HG02938 (cell line): Measurements from ENCODE around the gene LCE1D.

Source experiments
- ATAC-seq: cut with Tn5 transposase; IDR thresholded peaks from one replicate; pipeline ENCODE4 v1.9.1; 2021; ENCODE audit warnings: mild to moderate bottlenecking, moderate library complexity; ENCODE audit not compliant: unreplicated experiment

Gene LCE1D, protein sequence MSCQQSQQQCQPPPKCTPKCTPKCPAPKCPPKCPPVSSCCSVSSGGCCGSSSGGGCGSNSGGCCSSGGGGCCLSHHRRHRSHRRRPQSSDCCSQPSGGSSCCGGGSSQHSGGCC

DNA sequence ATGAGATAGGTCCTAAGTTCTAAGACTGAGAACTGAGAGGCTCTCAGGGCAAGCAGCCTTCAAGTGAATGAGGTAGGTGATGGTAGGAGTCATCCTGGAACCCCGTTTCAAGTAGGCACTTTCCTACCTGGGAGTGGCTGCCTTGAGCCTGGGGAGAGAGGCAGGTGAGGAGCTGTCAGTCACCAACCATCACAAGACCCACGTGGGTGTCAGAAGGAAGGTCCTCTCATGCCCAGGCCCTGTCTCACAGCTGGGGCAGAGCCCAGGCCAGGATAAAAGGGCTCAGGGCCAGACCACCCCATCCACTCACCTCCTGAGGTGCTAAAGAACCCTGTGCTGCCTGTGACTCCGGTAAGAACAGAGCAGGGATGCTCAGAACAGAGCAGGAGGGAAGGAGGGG lies at the start of gene LCE1D:
Gene LCE1D, plus strand, starts transcription at position 301 of the 400 bp plus-strand sequence. CDS start 1,074 bp downstream, outside the sequence.
- no peak for ATAC-seq

DNA sequence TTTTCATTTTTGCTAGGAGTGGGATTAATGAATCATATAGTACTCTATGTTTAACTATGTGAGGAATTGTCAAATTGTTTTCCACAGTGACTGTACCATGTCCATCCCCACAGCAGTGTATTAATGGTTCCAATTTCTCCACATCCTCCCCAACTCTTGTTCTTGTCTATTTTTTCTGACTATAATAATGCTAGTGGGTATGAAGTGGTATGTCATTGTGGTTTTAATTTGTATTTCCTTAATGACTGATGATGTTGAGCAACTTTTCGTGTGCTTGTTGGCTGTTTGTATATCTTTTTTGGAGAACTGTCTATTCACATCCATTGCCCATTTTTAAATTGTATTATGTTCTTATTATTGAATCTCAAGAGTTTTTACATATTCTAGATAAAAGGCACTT lies 48.7 kb upstream of the LCE1D start:
- no peak for ATAC-seq

DNA sequence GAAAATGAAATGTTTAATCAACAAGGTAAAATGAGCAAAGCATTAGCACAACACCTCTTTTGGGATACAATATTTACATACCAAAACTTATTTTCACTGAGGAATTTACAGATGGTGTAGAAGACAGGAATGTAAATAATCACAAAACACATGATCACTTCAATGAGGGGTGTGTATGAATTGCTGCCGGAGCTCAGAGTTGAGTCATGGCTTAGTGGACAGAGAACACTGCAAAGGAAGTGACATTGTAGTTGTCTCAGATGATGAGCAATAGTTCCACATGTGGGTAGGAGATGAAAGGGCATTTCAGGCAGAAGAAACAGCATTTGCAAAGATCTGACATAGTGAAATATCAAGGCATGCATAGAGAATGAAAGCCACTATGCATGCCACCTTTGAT lies 44.3 kb upstream of the LCE1D start:
- no peak for ATAC-seq

DNA sequence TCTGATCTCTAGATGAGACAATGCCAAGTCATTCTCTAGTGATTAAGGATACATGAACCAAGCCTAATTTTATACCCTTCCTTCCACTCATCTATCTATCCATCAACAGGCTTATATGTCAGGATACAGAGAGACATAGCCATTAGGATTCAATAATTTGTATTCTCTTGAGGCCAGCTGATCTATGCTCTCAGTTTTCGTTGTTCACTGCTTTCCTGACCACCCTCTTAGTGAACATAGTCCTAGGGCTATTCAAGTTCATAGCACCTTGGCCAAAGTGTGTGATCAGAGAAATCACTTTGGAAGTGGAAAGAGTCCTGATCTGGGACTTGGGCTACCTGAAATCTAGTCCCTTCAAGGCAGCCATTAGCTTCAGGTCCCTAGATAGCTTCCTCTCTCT lies 42.9 kb upstream of the LCE1D start:
- no peak for ATAC-seq

DNA sequence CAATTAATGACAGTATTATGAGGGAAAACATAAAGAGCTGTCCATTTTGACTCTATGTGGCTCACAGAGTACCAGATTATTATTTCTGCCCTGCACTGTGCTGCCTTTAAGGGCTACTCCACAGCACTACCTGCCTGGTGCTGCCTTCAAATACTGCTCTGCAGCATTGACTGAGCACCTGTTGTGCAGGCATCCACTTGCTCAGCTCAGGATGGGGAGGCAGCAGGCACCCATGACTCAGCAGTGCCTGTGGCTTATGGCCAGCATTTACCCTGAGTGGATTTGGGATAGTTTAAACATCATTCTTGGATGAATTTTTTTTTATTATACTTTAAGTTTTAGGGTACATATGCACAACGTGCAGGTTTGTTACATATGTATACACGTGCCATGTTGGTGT lies 39.6 kb upstream of the LCE1D start:
- ATAC-seq: no peak

DNA sequence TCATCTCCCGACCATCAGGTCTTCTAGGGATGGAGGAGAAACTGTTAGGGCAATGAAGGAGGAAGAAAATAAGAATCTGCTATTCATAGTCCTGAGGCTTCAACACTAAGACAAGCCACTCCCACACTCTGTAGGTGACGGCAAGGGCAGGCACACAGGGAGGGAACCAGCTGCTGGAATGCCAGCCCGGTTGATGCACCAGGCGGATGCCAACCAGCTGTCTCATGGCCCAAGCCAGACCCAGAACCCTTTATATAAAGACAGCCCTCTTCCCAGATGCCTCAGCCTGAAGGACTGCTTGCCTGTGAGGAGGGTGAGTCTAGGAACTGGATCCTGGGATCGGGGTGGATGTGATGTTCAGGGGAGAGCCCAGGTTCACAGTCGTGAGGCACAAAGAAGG lies 38.8 kb upstream of the LCE1D start, which contains the start of gene KPRP:
Gene KPRP, plus strand, starts transcription at position 279 of the 400 bp plus-strand sequence. CDS start 1,564 bp downstream, outside the sequence.
- ATAC-seq: no peak

DNA sequence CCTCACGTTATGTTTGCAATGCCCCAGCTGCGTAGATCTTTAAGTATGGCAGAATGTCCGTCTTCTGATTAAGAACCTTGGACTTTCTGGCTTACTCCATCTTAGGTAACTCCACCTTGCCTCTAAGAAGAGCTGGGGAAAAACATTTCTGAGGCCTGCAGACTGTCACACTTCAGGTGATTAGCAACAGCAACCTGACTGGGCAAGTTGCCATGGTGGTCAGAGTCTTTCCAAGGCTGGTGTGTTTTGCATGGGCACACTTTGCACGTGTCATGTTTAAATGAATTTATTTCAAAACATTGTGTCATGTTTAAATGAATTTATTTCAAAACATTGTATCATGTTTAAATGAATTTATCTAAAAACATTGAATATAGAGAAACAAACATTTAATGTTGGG lies 37.9 kb upstream of the LCE1D start:
- no peak for ATAC-seq

DNA sequence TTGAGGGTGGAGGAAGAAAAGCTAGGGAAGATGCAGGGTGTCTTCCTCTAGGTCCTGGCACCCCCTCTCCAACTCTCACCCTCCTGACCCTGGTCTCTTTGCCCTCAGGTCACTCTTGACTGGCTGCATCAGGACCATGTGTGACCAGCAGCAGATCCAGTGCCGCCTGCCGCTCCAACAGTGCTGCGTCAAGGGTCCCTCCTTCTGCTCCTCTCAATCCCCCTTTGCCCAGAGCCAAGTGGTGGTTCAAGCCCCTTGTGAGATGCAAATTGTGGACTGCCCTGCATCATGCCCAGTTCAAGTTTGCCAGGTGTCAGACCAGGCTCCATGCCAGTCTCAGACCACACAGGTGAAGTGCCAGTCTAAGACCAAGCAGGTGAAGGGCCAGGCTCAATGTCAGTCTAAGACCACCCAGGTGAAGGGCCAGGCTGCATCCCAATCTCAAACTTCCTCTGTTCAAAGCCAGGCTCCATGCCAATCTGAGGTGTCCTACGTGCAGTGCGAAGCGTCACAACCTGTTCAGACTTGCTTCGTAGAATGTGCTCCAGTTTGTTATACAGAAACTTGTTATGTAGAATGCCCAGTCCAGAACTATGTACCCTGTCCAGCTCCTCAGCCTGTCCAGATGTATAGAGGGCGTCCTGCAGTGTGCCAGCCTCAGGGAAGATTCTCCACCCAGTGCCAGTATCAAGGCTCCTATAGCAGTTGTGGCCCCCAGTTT lies 36.9 kb upstream of the LCE1D start:
- ATAC-seq: no peak

DNA sequence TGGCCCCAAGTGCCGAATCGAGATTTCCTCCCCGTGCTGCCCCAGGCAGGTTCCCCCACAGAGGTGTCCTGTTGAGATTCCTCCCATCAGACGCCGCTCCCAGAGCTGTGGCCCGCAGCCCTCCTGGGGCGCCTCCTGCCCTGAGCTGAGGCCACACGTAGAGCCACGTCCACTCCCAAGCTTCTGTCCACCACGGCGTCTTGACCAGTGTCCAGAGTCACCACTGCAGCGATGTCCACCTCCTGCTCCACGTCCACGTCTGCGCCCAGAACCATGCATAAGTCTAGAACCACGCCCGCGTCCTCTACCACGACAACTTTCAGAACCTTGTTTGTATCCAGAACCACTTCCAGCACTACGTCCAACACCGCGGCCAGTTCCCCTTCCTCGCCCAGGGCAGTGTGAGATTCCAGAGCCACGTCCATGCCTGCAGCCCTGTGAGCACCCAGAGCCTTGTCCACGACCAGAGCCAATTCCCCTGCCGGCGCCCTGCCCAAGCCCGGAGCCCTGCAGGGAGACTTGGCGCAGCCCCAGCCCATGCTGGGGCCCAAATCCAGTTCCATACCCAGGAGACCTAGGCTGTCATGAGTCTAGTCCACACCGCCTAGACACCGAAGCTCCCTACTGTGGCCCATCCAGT lies 35.9 kb upstream of the LCE1D start:
- ATAC-seq: no peak

DNA sequence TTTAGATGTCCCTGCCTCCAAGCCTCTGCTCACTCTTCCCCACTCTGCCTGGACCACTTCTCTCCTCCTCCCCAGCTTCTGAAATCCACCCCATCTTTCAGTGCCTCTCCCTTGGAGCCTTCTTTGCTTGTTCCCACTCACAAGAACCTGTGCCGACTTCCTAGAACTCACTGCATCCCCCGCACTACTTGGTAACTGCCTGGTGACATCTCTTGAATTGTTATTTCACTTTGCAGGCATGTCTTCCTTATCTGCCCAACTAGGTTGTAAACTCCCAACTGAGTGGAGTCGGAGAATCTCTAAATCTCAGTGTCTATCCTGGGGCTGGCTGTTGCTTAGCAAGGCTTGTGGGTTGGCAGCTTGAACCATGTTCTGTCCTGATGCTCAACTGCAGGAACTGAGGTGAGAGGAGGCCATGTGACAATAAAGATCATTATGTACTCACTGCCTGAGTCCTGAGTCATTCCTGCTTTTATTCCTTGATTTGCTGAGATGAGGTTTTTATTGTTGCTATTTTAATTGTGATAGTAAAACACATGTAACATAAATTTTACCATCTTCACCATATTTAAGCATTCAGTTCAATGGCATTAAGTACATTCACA lies 34.8 kb upstream of the LCE1D start:
- no peak for ATAC-seq

DNA sequence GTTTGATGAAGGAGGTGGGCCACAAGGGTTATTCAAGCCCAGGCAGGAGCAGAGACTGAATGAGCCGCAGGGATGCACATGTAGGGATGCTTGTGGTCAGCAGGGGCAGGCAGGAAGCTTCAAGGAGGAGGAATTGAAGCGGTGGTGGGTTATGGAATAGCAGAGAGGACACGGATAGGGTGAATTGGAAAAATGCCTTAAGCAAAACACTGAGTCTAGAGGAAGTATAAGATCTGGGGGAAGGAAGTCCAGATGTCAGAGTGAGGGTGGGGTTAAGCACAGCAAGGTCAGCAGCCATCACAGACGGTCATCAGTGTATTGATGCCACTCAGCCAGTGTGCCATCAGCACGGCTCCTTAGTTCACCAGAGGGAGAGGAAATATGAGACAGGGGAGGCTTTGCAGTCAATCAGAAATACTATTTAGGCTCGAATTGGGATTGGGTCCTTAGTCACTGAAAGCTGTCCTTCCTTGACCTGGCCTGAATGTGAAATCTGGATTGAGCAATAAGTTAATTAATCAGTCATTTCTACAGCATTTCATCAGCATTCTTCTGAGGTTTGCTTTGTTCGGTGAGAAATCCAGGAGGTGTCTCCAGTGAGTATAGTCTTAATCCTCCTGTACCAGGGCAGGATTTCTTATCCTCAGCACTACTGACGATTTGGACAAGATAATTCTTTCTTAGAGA lies 27.5 kb upstream of the LCE1D start:
- no peak for ATAC-seq

DNA sequence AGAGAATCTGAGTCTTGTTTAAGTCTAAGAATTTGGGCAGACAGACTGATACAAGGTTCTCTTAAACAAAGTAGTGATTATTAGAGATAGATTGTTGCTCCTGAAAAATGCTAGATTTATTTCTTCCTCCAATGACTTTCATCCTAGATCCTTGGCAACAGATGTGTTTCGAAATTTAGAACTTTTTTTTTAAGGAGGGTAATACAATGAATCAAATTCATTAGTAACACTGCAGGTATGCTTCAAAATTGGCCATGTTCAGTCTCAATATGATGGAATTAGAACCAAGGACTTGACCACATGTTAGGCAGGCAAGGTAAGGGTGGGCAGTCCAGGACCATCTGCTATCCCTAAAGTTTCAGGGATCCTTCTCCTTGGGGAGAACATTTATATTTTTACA lies 26.1 kb upstream of the LCE1D start:
- ATAC-seq: no peak

DNA sequence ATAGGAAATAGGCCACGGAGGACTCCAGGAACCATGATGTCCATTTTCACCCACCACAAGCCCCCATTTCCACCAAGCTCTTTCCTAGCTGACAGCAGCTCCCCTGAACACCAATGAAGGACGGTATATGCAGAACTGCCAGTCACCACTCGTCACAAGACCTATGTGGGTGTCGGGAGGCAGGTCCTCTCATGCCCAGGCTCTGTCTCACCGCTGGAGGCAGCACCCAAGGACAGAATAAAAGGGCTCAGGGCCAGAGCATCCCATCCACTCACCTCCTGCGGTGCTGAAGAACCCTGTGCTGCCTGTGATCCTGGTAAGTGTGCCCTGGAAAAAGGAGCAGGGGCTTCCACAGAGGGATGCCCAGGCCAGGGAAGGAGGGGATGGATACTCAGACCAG lies 21.6 kb upstream of the LCE1D start, which contains the start of gene LCE1F:
Gene LCE1F, plus strand, starts transcription at position 266 of the 400 bp plus-strand sequence. CDS start 1,232 bp downstream, outside the sequence.
- ATAC-seq: no peak

DNA sequence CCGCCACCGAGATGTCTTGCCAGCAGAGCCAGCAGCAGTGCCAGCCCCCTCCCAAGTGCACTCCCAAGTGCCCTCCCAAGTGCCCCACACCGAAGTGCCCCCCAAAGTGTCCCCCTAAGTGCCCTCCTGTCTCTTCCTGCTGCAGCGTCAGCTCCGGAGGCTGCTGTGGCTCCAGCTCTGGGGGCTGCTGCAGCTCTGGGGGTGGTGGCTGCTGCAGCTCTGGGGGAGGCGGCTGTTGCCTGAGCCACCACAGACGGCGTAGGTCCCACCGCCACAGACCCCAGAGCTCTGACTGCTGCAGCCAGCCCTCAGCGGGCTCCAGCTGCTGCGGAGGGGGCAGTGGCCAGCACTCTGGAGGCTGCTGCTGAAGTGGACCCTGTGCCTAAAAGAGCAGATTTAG lies 20.2 kb upstream of the LCE1D start:
- no peak for ATAC-seq

DNA sequence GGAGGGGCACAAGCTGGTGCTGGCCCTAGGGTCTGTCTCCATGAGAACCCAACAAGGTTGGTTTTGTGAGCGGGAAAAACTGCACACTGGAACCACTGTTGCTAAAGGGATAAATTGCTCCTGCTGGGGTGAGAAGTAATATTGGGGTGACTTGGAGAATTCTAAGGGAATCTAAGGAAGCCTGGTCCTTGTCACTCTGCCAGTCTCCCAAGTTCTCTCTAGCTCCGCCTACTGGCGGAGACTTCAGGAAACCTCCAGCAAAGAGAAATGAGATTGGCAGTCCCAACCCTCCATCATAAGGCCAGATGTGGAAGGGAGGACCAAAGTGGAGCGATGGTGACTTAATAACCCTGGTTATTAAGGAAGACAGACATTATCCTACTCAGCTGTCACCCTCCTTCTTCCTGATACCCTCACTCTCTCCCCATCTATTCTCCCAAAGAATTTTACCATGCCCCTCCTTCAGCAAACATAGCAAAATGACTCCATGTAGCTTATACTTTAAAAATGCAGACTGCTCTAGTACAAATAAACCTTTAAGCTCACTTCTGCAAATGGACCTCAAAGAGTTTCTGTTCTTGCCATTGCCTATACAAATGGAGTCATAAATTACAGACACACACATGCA lies 18.9 kb upstream of the LCE1D start:
- no peak for ATAC-seq

DNA sequence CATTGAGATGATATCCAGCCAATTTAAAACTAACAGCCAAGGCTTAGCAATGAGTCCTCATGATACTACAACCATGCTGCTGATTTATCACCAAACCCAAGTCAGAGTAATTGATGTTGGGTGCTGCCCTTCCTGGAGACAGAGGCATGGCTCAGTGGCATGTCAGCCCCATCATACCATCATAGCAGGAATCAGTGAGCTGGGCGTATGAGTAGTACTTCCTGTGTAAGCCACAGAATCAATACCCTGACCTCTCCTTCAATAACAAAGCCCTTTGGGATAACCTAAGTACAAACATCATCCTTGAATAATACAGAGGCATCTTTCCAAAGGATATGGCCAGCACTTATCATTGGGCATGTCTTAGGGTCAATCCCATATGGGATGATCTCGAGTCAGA lies 13.4 kb upstream of the LCE1D start:
- no peak for ATAC-seq

DNA sequence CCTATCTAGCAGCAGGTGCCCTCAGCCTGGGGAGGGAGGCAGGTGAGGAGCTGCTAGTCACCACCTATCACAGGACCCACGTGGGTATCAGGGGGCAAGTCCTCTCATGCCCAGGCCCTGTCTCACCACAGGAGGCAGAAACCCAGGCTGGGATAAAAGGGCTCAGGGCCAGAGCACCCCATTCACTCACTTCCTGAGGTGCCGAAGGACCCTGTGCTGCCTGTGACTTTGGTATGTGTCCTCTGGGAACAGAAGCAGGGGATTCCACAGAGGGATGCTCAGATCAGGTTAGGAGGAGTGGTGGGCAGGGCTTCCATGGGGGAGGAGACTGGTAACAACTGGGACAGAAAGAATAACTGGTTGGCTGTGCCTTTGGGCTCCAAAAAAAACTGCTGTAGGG lies 10.4 kb upstream of the LCE1D start, which contains the start of gene LCE1E:
Gene LCE1E, plus strand, starts transcription at position 181 of the 400 bp plus-strand sequence. CDS start 1,043 bp downstream, outside the sequence.
- no peak for ATAC-seq

DNA sequence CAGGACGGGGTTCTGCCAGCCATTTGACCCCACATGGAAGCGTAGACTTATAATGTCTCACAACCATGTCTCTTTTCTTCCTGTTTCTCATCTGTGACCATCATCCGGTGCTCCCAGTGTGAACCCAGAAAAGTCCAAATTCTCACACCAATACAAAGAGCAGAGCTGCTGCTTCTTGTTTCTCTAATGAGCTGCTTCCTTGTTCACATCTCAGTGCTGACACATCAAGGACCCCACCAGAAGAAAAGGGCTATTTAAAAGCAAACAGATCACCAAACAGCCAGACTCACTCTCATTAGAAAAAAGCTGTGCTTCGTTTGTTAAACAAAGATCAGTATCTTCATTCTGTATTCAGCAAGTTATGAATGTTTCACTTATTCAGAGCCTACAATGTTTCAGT lies 835 bp upstream of the LCE1D start:
- ATAC-seq: no peak

DNA sequence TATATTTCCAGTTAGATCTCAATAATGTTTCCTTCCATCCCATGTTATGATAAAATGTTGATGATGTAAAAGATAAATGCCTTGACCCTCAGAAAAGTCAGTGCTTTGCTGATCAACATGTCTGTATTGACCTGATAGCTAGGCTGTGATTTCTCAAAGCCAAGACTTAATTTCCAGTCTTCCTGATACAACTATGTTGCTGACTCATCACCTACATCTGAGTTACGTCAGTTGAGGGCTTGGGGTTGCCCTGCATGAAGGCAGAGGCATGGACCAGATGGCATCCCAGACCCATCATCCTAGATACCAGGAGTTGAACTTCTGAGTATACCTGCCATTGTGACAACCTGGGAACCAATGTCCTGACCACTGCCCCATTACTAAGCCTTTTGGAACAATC lies 4.8 kb downstream of the LCE1D start:
- no peak for ATAC-seq

DNA sequence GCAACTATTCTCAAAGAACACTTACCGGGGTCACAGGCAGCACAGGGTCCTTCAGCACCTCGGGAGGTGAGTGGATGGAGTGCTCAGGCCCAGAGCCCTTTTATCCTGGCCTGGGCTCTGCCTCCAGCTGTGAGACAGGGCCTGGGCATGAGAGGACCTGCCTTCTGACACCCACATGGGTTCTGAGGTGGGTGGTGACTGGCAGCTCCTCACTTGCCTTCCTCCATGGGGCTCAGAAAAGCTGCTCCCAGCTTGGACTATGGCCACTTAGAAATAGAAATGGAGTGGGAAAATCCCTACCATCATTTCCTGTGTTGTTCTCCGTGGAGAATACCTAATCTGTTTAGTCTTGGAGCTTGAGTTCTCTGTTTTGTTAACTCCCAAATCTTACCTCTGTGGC lies 10.1 kb downstream of the LCE1D start, which contains the start of gene LCE1C:
Gene LCE1C, minus strand, starts transcription at position 76 of the 400 bp plus-strand sequence. CDS start 1,173 bp downstream, outside the sequence.
- no peak for ATAC-seq
